HEK293 (cell line): Measurements from ENCODE around the gene C9orf85.
"Not testable (repeated sequence)": the region's sequence is repeated elsewhere in the genome, so short reads cannot be mapped to it uniquely, and the experiment has no call there.

ENCODE experiments used
- CTCF ChIA-PET: fragments of 350-600 bp; formaldehyde crosslinking; extraction: SDS; loops from one replicate; lab custom pipeline; 2021; ENCODE audit warnings: antibody characterized with exemption; lab: Yijun Ruan, JAX
- POLR2A ChIA-PET: fragments of 300-600 bp; formaldehyde crosslinking; extraction: SDS; loops from one replicate; lab custom pipeline; 2020; ENCODE audit warnings: antibody characterized with exemption, inconsistent platforms; lab: Yijun Ruan, JAX
- H3K27ac ChIP-seq: fragments of 200-500 bp; sonication (Bioruptor generic); 2 replicates; pipeline ENCODE4 v1.5.1; 2014; ENCODE audit warnings: low read depth, low read length, control low read depth, inconsistent platforms; ENCODE audit errors: extremely low read depth
- H3K36me3 ChIP-seq, 2 experiments: fragments of 200-500 bp in 1 of 2; sonication (Bioruptor generic) in 1 of 2; 1 replicate in 1 of 2; 2 replicates in 1 of 2; pipeline ENCODE4 v1.5.1; 2014 to 2017; ENCODE audit warnings: inconsistent platforms in 2 of 2, low read length in 2 of 2; ENCODE audit not compliant: control insufficient read depth in 2 of 2, insufficient read depth in 1 of 2
- H3K4me1 ChIP-seq: fragments of 200-500 bp; sonication (Bioruptor generic); 2 replicates; pipeline ENCODE4 v1.5.1; 2014; ENCODE audit warnings: mild to moderate bottlenecking, low read length, inconsistent platforms; ENCODE audit not compliant: control insufficient read depth, insufficient read depth
- H3K4me3 ChIP-seq: 2 replicates; pipeline ENCODE4 v1.5.1; 2011; ENCODE audit warnings: low read depth, mild to moderate bottlenecking, control low read depth, low read length, moderate library complexity
- H3K9me3 ChIP-seq: fragments of 200-500 bp; sonication (Bioruptor generic); 2 replicates; pipeline ENCODE4 v1.5.1; 2014; ENCODE audit warnings: low read depth, low read length, inconsistent platforms; ENCODE audit not compliant: control insufficient read depth, insufficient read depth
- BCL11B ChIP-seq: fragments of 450-650 bp; formaldehyde crosslinking; IDR thresholded peaks from 2 replicates; pipeline ENCODE4 v1.5.1; 2016; ENCODE audit warnings: low read depth, missing biosample characterization, missing genetic modification characterization
- GFI1B ChIP-seq: fragments of 450-650 bp; formaldehyde crosslinking; IDR thresholded peaks from 2 replicates; pipeline ENCODE4 v1.5.1; 2016; ENCODE audit warnings: missing biosample characterization, missing genetic modification characterization
- ZFP37 ChIP-seq: fragments of 450-650 bp; formaldehyde crosslinking; IDR thresholded peaks from 2 replicates; pipeline ENCODE4 v1.5.1; 2016; ENCODE audit warnings: missing biosample characterization, missing genetic modification characterization
- ZFP69B ChIP-seq: fragments of 450-650 bp; formaldehyde crosslinking; IDR thresholded peaks from 2 replicates; pipeline ENCODE4 v1.5.1; 2016; ENCODE audit warnings: missing biosample characterization, missing genetic modification characterization
- ZIC2 ChIP-seq: fragments of 450-650 bp; formaldehyde crosslinking; IDR thresholded peaks from 2 replicates; pipeline ENCODE4 v1.5.1; 2016; ENCODE audit warnings: missing biosample characterization, missing genetic modification characterization
- ZNF324 ChIP-seq: fragments of 450-650 bp; formaldehyde crosslinking; IDR thresholded peaks from 2 replicates; pipeline ENCODE4 v1.5.1; 2016; ENCODE audit warnings: missing biosample characterization, missing genetic modification characterization
- ZNF350 ChIP-seq: fragments of 450-650 bp; formaldehyde crosslinking; IDR thresholded peaks from 2 replicates; pipeline ENCODE4 v1.5.0; 2017; ENCODE audit warnings: missing biosample characterization, mild to moderate bottlenecking, missing genetic modification characterization
- ZNF354C ChIP-seq: fragments of 450-650 bp; formaldehyde crosslinking; IDR thresholded peaks from 2 replicates; pipeline ENCODE4 v1.5.1; 2016; ENCODE audit warnings: missing biosample characterization, missing genetic modification characterization, low read depth, borderline replicate concordance
- ZNF366 ChIP-seq: fragments of 450-650 bp; formaldehyde crosslinking; conservative IDR thresholded peaks from 2 replicates; pipeline ENCODE4 v1.5.1; 2016; ENCODE audit warnings: missing biosample characterization, missing genetic modification characterization
- ZNF433 ChIP-seq: fragments of 450-650 bp; formaldehyde crosslinking; IDR thresholded peaks from 2 replicates; pipeline ENCODE4 v1.5.1; 2016; ENCODE audit warnings: missing biosample characterization, missing genetic modification characterization, low read depth
- ZNF600 ChIP-seq: fragments of 450-650 bp; formaldehyde crosslinking; IDR thresholded peaks from 2 replicates; pipeline ENCODE4 v1.5.1; 2016; ENCODE audit warnings: missing biosample characterization, missing genetic modification characterization
- ZNF623 ChIP-seq: fragments of 450-650 bp; formaldehyde crosslinking; IDR thresholded peaks from 2 replicates; pipeline ENCODE4 v1.5.1; 2016; ENCODE audit warnings: missing biosample characterization, missing genetic modification characterization
- ZNF660 ChIP-seq: fragments of 450-650 bp; IDR thresholded peaks from 2 replicates; pipeline ENCODE4 v1.5.1; 2018; ENCODE audit warnings: missing biosample characterization, mild to moderate bottlenecking, missing genetic modification characterization
- ZSCAN23 ChIP-seq: fragments of 450-650 bp; formaldehyde crosslinking; IDR thresholded peaks from 2 replicates; pipeline ENCODE4 v1.5.1; 2016; ENCODE audit warnings: missing biosample characterization, missing genetic modification characterization
- TF ChIP-seq, protein P1 (sequence below): fragments of 450-650 bp; formaldehyde crosslinking; IDR thresholded peaks from 2 replicates; pipeline ENCODE4 v1.5.1; 2016; ENCODE audit warnings: missing biosample characterization, missing genetic modification characterization
- TF ChIP-seq, protein P2 (sequence below): fragments of 450-650 bp; formaldehyde crosslinking; IDR thresholded peaks from 2 replicates; pipeline ENCODE4 v1.5.1; 2016; ENCODE audit warnings: missing biosample characterization, missing genetic modification characterization
- TF ChIP-seq, protein P3 (sequence below): fragments of 450-650 bp; formaldehyde crosslinking; IDR thresholded peaks from 2 replicates; pipeline ENCODE4 v1.5.1; 2016; ENCODE audit warnings: missing biosample characterization, missing genetic modification characterization
- TF ChIP-seq, protein P4 (sequence below): fragments of 450-650 bp; formaldehyde crosslinking; IDR thresholded peaks from 2 replicates; pipeline ENCODE4 v1.5.1; 2016; ENCODE audit warnings: missing biosample characterization, missing genetic modification characterization
- TF ChIP-seq, protein P5 (sequence below): fragments of 450-650 bp; formaldehyde crosslinking; IDR thresholded peaks from 2 replicates; pipeline ENCODE4 v1.5.1; 2016; ENCODE audit warnings: missing biosample characterization, missing genetic modification characterization

Gene C9orf85

DNA sequence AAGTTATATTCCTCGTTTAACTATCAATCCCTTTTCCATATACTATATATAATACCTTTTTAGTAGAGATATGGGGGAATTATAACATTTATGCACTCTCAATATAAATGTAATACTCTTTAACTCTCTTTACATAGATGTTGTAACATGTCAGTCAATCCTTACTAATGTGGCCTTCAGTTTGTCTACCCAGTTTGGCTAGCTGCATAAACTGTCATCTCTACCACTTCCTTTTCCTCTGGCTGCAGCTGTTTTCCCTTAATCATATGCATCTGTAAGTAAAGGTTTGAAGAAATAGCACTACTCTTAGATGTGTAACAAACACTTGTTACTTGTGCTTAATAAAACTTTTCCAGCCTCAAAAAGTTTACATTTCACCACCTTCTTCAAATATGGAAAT lies 13.9 kb upstream of the C9orf85 start (continued):
- TF ChIP-seq, protein P1, sequence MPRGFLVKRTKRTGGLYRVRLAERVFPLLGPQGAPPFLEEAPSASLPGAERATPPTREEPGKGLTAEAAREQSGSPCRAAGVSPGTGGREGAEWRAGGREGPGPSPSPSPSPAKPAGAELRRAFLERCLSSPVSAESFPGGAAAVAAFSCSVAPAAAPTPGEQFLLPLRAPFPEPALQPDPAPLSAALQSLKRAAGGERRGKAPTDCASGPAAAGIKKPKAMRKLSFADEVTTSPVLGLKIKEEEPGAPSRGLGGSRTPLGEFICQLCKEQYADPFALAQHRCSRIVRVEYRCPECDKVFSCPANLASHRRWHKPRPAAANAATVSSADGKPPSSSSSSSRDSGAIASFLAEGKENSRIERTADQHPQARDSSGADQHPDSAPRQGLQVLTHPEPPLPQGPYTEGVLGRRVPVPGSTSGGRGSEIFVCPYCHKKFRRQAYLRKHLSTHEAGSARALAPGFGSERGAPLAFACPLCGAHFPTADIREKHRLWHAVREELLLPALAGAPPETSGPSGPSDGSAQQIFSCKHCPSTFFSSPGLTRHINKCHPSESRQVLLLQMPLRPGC: no peak
- no peak for TF ChIP-seq BCL11B (tag by site-specific recombination)

DNA sequence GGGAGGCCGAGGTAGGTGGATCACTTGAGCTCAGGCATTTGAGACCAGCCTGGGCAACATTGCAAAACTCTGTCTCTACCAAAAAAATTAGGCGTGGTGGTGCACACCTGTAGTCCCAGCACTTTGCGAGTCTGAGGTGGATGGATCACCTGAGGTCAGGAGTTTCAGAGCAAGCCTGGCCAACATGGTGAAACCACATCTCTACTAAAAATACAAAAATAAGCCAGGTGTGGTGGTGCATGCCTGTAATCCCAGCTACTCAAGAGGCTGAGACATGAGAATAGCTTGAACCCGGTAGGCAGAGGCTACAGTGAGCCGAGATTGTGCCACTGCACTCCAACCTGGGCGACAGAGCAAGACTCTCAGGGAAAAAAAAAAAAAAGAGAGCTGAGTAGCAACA lies 12.7 kb upstream of the C9orf85 start:
- CTCF ChIA-PET: interaction anchor here (0.6 to 1.1 kb wide), 2 partner anchors 13 to 511 kb away, joined by 4 to 6 read pairs; partner anchors contain the start of genes ABHD17B and C9orf85
- H3K4me3 ChIP-seq, H3K9me3 ChIP-seq, H3K27ac ChIP-seq, H3K4me1 ChIP-seq, H3K36me3 ChIP-seq: not testable (repeated sequence)
- POLR2A ChIA-PET: interaction anchor here (1.7 kb wide), 1 partner anchor 12 kb away, joined by 8 read pairs; the partner anchor contains the start of genes ABHD17B and C9orf85

DNA sequence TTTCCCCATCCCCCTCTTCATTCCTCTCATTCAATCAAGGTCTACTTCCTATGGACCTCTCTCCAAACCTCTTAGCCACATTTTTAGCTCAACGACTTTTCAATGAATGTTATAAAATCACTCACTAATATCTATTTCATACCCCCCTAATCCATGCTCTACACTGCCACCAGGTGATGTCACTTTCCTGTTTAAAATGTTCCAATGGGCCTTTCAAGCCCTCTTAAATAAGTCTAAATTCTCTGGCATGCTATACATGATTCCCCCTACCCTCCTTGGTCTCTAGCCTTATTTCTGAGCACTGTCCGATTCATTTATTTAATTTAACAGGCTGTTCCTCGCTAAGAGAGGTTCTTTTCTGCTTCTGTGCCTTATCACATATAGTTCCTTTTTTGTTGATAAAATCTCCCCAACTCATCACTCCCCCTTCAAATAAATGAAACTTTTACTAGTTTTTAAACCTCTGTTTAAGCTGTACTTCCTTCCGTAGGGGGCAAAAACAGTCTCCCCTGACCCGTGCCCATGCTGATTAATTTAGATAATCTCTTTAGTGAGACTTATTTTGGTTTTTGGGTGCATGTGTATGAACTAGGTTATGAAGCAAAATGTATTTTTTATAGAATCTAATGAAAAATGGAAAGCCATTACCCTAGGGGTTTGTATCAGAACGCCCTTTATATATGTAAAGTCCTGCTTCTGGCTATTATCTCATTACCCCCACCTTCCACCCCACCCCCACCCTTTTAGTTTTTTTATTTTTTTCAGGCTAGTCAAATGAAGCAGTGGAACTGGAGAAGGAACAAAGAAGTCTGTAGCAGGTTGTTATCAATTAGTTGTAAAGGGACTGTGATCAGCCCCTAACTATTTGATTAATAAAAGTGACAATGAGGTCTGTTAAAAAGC lies 9.5 kb upstream of the C9orf85 start:
- Histone ChIP-seq H3K4me1 (peaks cover 9% of the 10 kb centered on the region), H3K9me3 (no peaks in the 10 kb centered on the region)
- POLR2A ChIA-PET: interaction anchor here (1.0 kb wide), 1 partner anchor 9 kb away, joined by 3 read pairs; the partner anchor contains the start of genes ABHD17B and C9orf85
- 0 out of 2 replicates have a peak, but pooled peaks have one; percentile 11 for TF ChIP-seq ZNF366 (tag by site-specific recombination)
- no peak for TF ChIP-seq ZNF623 (tag by site-specific recombination)
- no peak for TF ChIP-seq ZNF350 (tag by site-specific recombination)
- TF ChIP-seq, all 188 proteins: peak for 1
- H3K4me3 ChIP-seq: no peak overlapping the region
- no peaks in the 10 kb centered on the region for H3K36me3 ChIP-seq
- no peak overlapping the region for H3K27ac ChIP-seq
- CTCF ChIA-PET: no interaction called here

DNA sequence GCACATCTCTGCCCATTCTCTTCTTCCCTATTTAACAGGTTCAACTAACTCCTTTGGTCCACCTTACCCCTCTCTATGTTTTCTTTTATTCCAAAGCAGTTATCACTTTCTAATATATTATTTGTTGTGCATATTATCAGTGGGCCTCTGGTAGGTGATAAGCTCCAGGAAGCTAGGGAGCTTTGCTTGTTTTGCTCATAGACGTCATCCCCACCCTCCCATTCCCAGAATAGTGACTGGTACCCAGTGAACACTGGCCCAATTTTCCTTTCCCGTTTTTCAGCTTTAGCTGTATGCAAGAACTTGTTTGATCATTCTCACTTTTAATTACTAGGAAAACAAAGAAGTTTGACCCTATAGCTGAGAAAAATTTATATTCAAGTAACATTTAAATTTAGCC lies 7.4 kb upstream of the C9orf85 start:
- Histone ChIP-seq H3K36me3 (no peaks in the 10 kb centered on the region), H3K4me3 (no peak overlapping the region), H3K27ac (no peak overlapping the region), H3K9me3 (no peaks in the 10 kb centered on the region), H3K4me1 (peaks cover 9% of the 10 kb centered on the region)
- ChIA-PET POLR2A (no interaction called here), CTCF (interaction anchor here (1.0 kb wide), 1 partner anchor 97 kb away, joined by 3 read pairs; no protein-coding TSS in a partner anchor)
- no peak for TF ChIP-seq ZFP37 (tag by site-specific recombination)
- TF ChIP-seq ZNF600 (tag by site-specific recombination): no peak
- no peak for TF ChIP-seq ZFP69B
- TF ChIP-seq, protein P2, sequence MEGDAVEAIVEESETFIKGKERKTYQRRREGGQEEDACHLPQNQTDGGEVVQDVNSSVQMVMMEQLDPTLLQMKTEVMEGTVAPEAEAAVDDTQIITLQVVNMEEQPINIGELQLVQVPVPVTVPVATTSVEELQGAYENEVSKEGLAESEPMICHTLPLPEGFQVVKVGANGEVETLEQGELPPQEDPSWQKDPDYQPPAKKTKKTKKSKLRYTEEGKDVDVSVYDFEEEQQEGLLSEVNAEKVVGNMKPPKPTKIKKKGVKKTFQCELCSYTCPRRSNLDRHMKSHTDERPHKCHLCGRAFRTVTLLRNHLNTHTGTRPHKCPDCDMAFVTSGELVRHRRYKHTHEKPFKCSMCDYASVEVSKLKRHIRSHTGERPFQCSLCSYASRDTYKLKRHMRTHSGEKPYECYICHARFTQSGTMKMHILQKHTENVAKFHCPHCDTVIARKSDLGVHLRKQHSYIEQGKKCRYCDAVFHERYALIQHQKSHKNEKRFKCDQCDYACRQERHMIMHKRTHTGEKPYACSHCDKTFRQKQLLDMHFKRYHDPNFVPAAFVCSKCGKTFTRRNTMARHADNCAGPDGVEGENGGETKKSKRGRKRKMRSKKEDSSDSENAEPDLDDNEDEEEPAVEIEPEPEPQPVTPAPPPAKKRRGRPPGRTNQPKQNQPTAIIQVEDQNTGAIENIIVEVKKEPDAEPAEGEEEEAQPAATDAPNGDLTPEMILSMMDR: no peak
- no peak for TF ChIP-seq ZNF354C

DNA sequence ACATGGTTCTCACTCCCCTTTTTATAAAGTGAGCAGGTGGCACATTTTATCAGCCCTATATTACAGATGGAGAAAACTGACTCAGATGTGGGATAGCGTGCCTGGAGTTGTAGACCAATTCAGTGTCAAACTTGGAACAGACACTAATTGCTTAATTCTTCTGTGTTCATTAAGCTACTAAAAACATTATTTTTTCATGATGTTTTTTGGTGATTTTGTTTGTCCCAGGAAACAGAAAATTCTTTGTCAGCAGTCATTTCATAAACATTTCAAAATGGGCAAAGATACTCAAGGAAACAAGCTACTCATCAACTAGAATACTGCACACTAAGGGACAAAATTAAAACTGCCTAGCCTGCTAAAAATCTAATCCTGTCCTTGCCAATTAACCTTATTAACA lies 2.6 kb upstream of the C9orf85 start:
- no peaks in the 10 kb centered on the region; the same call in 1 of the 2 replicates for H3K4me1 ChIP-seq
- no peaks in the 10 kb centered on the region for H3K9me3 ChIP-seq
- no peak overlapping the region for H3K27ac ChIP-seq
- peak overlapping the region; percentile 97 for H3K4me3 ChIP-seq
- ChIA-PET CTCF (interaction anchor here (0.6 to 1.0 kb wide), 3 partner anchors 102 to 147 kb away, joined by 3 read pairs; no protein-coding TSS in a partner anchor), POLR2A (interaction anchor here (0.7 kb wide), 1 partner anchor 14 kb away, joined by 3 read pairs; no protein-coding TSS in a partner anchor)
- H3K36me3 ChIP-seq: no peaks in the 10 kb centered on the region
- TF ChIP-seq ZNF366 (tag by site-specific recombination): no peak
- TF ChIP-seq, protein P3, sequence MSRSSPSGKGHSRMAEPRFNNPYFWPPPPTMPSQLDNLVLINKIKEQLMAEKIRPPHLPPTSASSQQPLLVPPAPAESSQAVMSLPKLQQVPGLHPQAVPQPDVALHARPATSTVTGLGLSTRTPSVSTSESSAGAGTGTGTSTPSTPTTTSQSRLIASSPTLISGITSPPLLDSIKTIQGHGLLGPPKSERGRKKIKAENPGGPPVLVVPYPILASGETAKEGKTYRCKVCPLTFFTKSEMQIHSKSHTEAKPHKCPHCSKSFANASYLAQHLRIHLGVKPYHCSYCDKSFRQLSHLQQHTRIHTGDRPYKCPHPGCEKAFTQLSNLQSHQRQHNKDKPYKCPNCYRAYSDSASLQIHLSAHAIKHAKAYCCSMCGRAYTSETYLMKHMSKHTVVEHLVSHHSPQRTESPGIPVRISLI (tag by site-specific recombination): no peak
- TF ChIP-seq ZNF660 (tag by site-specific recombination): no peak
- TF ChIP-seq ZSCAN23 (tag by site-specific recombination): no peak
- TF ChIP-seq, protein P4, sequence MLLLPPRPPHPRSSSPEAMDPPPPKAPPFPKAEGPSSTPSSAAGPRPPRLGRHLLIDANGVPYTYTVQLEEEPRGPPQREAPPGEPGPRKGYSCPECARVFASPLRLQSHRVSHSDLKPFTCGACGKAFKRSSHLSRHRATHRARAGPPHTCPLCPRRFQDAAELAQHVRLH: no peak
- TF ChIP-seq, protein P5, sequence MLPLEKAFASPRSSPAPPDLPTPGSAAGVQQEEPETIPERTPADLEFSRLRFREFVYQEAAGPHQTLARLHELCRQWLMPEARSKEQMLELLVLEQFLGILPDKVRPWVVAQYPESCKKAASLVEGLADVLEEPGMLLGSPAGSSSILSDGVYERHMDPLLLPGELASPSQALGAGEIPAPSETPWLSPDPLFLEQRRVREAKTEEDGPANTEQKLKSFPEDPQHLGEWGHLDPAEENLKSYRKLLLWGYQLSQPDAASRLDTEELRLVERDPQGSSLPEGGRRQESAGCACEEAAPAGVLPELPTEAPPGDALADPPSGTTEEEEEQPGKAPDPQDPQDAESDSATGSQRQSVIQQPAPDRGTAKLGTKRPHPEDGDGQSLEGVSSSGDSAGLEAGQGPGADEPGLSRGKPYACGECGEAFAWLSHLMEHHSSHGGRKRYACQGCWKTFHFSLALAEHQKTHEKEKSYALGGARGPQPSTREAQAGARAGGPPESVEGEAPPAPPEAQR (tag by site-specific recombination): no peak
- TF ChIP-seq ZNF324 (tag by site-specific recombination): no peak
- no peak for TF ChIP-seq ZIC2 (tag by site-specific recombination)
- no peak for TF ChIP-seq GFI1B (tag by site-specific recombination)
- TF ChIP-seq ZNF433 (tag by site-specific recombination): no peak
